DMS 273 (cell line): ENCODE data around the gene KRTAP12-2.
"Not testable (repeated sequence)": the region's sequence is repeated elsewhere in the genome, so short reads cannot be mapped to it uniquely, and the experiment has no call there.

Experiments used
- DNase-seq: peaks from one replicate; lab custom pipeline; 2025; ENCODE audit not compliant: unreplicated experiment; lab: John Stamatoyannopoulos, UW

KRTAP12-2 gene

DNA sequence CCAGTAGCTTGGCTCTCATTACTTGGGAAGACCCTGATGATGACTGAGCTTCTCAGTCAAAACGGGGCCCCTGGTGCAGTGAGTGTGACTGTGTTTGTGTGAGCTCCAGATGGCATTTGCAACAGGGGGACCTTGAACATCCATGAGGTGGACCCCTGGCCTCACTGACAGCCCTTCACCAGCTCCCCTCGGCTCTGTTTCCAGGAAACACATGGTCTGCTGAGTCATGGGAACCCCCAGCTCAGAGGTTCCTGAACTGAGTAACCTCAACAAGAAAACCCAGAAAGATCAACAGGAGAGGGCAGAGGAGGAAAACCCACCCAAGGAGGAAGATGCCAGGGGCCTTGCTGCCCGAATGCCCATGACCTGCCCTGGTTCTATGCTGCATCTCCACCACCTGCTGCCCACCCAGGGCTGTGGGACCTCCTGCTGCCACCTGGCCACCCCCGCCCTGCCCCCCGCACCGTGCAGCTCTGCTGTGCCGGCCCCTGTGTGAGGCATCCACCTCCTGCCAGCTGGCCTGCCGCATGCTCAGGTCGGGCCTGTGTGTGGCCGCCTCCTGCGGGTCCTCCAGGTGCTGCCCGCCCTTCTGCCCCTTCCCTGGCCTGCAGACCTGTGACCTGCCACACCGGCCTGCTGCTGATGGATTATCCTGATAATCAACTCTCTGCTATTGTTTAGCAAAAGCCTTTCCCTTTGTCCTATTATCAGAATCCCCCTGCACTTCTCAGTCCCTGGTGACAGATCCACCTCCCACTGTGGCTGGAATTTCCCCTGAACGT lies 19.5 kb upstream of the KRTAP12-2 start:
- DNase-seq, result no peak

DNA sequence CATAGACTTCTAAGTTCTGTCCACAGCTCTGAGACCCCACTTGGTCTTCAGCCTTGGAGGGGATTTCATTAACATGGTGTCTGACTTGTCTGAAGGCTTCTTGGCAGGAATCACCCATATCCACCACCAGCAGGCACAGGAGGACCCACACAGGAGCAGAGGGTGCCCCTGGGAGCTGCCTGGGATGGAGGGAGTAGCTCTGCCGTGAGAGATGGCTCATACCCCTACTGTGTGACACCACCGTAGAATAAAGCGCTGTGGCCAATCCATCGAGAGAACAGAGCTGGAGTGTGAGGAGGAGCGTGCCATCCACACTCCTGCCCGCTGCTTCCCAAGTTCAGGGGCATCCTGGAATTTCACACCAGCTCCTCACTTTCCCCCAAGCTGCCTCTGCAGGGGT lies 18.3 kb upstream of the KRTAP12-2 start:
- DNase-seq, result not testable (repeated sequence)

DNA sequence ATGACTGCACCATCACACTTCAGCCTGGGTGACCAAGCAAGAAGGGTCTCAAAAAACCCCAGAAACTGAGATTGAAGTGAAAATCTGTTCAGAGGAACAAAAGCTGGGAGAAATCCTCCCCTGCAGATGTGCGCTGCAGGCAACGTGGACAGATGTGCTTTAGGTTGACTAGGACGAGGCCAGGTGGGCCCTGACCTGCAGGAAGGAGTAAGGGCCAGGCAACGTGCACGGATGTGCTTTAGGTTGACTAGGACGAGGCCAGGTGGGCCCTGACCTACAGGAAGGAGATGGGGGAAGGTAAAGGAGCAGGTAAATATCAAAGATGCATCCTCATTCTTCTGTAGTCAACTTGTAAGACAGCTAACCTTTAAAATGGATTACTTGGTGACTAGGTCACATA lies 17.8 kb upstream of the KRTAP12-2 start:
- DNase-seq, result no peak

DNA sequence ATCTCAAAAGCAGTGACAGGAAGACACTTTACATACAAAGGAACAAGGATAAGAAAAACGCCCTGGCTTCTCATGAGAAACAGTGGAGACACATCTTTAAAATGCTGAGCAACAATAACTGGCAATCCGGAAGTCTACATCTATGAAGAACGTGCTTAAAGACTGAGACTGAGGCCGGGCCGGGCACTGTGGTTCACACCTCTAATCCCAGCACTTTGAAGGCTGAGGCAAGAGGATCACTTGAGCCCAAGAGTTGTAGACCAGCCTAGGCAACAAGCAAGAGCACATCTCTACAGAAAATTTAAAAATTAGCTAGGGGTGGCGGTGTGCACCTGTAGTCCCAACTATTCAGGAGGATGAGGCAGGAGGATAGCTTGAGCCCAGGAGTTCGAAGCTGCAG lies 17.4 kb upstream of the KRTAP12-2 start:
- DNase-seq, result no peak

DNA sequence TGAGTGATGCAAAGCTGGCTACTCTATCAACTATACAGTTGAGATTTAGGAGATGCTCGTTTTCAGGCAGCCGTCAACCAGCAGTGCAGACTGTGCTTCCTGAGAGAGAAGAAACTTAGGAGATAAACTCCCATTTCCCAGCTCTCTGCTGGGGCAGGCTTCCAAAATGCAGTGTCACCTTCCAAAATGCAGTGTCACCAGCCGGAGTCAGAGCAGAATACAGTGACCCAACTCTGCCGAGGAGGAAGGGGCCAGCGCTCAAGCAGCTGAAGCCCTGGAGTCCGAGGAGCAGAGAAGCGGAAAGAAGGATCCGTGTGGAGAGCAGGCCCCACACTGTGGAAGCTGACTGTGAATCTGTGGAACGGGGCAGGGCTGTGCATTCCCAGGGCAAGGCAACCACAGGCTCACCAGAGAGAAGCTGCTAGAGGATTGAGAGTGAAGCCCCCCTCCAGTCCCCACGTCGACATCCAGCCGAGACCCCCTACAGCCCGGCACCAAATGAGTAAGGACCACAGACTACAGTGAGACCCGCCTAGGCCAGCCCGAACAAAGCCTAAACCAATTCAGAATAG lies 15.9 kb upstream of the KRTAP12-2 start:
- DNase-seq, result no peak

DNA sequence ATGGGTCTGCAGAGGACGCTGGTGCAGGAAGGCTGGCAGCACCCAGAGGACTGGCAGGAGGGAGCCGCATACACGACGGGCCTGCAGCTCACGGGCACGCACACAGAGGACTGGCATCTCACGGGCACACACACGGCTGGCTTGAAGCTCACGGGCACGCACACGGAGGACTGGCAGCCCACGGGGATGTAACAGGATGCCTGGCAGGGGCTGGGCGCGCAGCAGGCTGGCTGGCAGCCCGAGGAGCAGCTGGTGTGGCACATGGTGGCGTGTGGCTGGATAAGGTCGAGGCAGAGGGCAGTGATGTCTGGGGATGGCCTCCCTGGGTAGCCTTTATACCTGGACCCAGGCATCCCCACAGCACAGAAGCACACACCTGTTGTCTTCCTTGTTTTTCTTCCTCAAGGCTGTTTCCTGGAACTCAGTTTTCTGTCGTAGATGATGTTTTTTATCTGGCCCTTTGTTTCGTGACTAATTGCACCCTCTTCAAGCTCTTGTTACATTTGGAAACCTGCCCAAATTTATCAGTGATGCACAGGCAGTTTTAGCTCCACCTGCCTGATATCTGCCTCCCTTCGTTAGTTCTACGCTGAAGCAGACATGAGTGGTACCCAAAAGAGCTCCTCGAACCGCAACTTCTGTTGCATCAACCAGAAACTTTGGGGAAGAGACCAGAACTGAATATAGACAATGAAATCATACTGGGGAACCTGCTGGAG lies 15.3 kb upstream of the KRTAP12-2 start, which contains the start of gene KRTAP12-1:
Gene KRTAP12-1 (minus strand): TSS at position 303 of the 719 bp plus-strand sequence. CDS start 40 bp downstream, at position 263.
- DNase-seq, result peak; percentile 75

DNA sequence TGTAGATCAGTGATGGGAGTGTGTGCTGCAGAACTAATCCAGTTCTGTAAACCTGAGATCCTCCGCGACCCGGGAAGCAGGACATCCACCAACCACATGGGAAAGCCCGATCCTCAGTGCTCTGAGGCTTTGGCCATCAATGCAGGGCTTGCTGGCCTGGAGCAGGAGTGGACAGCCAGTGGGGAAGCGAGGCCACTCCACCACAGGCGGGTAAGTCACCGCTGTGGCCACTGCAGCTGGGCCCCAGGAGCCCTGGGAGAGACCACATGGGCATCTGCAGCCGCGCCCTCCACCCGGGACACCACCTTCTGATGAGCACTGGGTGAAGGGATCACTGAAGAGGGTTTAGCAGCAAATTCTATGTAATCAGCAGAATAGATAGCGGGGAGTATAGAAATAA lies 14.4 kb upstream of the KRTAP12-2 start:
- no peak for DNase-seq

DNA sequence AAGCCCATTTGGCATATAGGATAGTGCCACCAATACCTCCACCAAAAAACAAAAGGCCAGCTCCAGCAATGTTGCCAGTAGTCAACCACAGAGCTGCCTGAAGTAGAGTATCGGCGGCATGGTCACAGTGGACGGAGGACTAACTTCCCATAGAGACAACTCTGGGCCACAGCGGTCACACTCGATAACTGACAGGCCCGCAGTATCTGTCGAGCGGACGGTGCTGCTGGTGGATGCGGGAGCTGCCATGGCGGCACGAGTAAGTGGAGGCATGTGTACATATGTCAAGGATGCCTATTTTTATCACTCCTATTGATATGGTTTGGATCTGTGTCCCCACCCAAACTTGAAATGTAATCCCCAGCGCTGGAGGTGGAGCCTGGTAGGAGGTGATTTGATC lies 11.2 kb upstream of the KRTAP12-2 start:
- DNase-seq, result no peak

DNA sequence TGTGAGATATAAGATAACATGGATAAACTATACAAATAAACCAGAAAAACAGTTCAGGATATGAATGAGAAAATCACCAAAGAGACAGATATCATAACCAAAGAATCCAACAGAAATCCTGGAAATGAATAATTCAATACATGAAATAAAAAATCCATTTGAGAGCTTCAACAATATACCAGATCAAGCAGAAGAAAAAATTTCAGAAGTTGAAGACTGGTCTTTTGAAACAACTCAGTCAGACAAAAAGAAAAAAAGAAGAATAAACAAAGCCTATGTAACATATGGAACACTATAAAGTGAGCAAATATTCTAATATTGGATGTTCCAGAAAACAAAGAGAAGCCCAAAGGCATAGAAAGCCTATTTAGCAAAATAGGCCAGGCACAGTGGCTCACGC lies 5.2 kb upstream of the KRTAP12-2 start:
- no peak for DNase-seq

DNA sequence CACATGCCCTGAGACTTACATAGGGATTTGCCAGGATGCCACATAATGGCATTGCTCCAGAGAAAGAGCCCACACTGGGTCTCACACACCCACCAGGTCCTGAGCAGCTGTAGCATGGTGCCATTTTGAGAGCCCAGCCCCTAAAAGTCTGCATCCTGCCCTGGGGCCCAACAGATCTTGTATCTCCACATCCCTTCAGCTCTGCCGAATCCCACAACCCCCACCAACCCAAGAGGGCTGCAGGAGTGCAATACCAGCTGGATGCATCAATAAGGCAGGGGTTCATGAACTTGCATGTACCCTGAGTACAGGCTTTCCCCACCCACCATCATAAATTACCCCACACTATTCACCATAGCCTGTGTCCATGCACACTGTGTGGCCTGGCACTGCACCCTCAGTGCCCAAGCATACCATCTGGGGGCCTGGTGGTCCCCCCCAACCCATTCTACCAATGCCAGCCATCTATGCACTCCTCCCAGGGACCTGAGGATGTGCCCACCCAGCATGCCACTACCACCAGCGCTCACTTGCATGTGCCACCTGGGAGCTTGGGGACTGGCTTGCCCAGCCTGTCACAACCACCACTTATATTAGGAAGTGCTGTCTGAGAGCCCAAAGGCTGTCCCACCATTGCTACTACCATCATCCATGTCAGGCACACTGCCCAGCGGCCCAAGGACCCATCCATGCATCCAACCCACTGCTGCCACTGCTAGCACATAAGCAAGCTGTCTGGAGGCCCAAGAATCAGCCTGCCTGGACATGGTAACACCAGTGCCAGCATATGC lies 4.1 kb upstream of the KRTAP12-2 start:
- no peak for DNase-seq

DNA sequence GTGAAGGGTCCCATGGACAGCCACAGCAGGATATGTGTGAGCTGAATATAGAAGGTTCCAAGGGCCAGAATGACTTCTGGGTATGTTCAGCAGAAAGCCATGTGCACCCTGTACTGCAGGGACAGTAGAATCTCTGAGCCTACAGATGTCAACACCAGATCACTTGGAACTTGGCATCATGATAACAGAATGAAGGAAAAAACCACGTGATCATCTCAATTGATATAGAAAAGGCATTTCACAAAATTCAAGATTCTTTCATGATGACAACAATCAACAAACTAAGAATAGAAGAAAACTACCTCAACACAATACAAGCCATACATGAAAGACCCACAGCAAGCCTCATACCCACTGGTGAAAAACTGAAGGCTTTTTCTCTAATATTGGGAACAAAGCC lies 885 bp upstream of the KRTAP12-2 start:
- no peak for DNase-seq

DNA sequence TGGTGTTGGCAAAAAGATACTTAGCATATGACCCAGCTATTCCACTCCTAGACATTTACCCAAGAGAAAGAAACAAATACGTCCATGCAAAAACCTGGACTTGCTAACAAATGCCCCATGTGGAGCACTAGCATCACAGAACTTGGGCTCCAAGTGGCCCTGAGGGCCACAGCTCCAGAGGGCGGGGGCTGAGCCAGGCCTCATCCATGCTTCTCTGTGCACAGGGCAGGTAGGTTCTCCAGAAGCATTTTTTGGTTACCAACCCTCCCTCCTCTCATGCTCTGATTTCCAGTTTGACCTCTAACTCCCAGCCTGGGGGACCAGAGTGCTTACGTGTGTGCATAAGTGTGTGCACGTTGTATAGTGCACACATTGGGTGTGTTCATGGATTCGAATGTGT lies 2.0 kb downstream of the KRTAP12-2 start:
- DNase-seq, result no peak

DNA sequence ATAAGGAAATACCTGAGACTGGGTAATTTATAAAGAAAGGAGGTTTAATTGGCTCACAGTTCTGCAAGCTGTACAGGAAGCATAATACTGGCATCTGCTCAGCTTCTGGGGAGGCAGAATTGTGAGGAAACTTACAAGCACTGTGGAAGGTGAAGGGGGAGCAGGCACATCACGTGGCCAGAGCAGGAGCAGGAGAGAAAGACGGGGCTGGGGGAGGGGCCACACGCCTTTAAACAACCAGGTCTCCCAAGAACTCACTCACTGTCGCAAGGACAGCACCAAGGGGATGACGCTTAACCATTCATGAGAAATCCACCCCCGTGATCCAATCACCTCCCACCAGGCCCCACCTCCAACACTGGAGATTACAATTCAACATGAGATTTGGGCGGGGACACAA lies 5.2 kb downstream of the KRTAP12-2 start:
- not testable (repeated sequence) for DNase-seq

DNA sequence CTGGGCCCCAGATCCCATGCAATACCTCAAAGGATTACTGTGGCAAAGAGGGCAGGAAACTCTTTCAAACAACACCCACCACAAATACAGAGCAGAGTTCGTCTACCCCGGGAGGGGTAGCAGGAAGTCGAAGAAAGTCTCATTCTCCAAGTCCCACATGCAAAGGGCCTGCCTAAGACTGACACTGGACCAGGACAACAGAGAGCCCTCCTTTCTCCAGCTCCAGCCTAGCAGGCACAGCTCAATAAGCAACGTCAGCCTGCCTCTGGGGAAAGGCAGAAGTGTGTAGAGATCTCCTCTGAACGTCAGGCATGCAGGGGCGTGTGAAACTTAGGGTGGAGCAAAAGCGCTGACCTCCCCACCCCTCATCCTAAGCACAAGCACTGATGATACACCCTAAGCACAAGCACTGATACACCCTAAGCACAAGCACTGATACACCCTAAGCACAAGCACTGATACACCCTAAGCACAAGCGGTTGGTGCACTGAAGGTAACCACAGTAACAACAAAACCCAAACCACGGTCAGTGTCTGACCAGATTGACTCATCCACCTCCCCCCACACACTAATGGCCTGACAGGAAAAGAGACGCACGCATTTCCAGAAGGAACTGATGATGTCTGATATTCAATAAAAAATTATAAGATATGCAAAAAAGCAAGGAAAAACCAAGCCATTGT lies 7.7 kb downstream of the KRTAP12-2 start:
- DNase-seq, result no peak

DNA sequence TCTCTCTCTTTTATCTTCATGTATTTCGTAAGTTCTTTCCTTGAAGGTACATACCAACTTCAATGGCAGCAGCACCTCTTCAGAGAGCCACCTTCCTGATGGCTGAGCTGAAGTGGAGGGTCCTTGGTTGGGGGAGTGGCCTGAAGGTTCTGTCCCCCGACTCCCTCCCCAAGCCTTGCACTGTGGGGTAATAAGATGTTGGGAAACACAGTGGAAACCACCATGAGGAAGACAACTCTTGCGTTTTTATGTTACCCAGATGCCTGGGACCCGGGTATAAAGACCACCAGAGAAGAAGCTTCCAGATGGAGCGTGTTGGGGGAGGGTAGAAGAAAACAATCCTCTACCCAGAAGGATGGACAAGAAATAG lies 8.2 kb downstream of the KRTAP12-2 start:
- no peak for DNase-seq

DNA sequence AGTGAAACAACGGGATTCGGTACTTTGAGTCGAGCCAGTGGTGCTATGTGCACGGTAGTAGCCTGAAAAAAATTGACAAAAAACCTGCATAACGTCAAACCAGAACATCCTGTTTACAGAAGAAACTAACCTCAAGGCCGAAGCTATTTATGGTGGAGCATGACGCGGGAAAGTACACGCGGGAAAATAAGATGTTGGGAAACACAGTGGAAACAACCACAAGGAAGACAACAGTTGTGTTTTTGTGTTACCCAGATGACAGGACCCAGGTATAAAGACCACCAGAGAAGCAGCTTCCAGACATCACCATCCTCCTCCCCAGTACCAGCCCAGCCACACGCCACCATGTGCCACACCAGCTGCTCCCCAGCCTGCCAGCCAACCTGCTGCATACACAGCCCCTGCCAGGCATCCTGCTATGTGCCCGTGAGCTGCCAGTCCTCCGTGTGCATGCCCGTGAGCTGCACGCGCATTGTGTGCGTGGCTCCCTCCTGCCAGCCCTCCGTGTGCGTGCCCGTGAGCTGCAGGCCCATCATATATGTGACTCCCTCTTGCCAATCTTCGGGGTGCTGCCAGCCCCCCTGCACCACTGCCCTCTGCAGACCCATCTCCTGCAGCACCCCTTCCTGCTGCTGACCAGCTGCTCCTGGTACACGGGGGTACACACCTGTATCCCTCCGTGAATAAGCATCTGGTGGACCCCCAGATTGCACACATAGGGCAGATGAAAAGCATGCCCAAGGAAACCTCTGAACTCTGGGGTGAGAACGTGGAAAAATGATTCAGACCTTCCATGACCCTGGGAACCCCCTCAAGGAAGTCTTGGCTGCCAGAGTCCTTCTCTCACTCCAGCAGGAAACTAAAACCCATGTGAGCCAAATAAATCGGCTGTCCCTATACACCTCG lies 8.8 kb downstream of the KRTAP12-2 start, which contains the start of gene KRTAP12-3:
Gene KRTAP12-3 (plus strand): TSS at position 298 of the 906 bp plus-strand sequence. CDS start 48 bp downstream, at position 346.
- peak; percentile 63 for DNase-seq

DNA sequence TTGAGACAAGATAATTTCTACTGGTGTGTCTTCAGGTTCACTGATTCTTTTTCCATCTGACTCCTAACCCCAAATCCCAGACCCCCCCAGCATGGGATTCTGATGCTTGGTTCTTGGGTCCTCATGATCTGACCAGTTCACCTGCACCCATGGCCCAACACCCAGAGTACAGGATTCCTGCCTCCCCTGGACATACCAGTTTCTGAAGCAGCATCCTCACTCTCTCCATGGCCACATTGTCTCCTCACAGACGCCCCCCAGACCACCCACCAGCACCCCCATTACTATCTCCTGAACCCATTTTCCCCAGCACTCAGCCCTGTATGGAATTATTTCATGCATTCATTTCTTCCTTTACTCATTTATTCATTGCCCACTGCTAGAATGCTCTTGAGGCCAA lies 9.9 kb downstream of the KRTAP12-2 start:
- no peak for DNase-seq

DNA sequence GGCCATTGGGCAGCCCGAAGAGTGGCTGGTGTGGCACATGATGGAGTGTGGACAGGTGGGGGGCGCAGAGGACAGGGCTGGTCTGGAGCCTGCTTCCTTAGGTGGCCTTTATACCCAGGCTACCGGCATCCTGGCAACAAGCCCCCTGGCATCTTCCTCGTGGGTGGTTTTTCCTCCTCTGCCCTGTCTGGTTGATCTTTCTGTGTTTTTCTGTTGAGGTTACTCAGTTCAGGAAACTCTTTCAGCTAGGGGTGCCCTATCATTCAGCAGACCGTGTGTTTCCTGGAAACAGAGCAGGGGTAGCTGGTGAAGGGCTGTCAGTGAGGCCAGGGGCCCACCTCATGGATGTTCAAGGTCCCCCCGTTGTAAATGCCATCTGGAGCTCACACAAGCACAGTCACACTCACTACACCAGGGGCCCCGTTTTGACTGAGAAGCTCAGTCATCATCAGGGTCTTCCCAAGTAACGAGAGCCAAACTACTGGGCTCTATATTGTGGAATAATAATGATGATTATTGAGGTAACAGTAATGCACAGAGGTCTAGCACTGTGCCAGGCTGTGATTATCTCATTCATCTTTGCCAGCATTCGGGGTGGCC lies 12.1 kb downstream of the KRTAP12-2 start, which contains the start of gene KRTAP12-4:
Gene KRTAP12-4 (minus strand): TSS at position 84 of the 600 bp plus-strand sequence. CDS start 45 bp downstream, at position 39.
- DNase-seq, result no peak
